ENCODE results near the gene HARBI1. TPM values are rescaled to one million over a fixed set of nuclear protein-coding genes. Genes with fewer than 3 reads are reported as not detected.

HARBI1 gene
- total and polyA plus RNA-seq, 2 donors (not counting 3 experiments of a cell fraction or from before 2014, with no cell fraction given) = 2.7 to 4.7 TPM

- intact Hi-C loops (cut with micrococcal nuclease) (no loop called here), dilution Hi-C loops (cut with MboI; ENCODE audit: extremely low pct_ligation_motif_present, low sequenced_read_pairs) (no loop called here)
- Histone ChIP-seq H3K79me2 (ENCODE audit: control insufficient read depth, insufficient read depth, low read length) (no peaks in the 10 kb centered on the region), H3K4me1 (ENCODE audit: control insufficient read depth, extremely low read depth, insufficient read depth, low read length) (peaks cover under 1% of the 10 kb centered on the region), H3K27me3 (ENCODE audit: control insufficient read depth in 2 of 2, insufficient read depth in 2 of 2, low read length in 2 of 2) (no peaks in the 10 kb centered on the region), H3K4me2 (ENCODE audit: insufficient read depth, low read length) (no peak overlapping the region), H3K27ac (ENCODE audit: insufficient read depth, low read depth, low read length) (no peak overlapping the region), H2AFZ (ENCODE audit: low read depth, low read length) (no peak overlapping the region), H3K36me3 (ENCODE audit: control insufficient read depth in 2 of 2, extremely low read depth in 1 of 2, insufficient read depth in 2 of 2, low read length in 2 of 2) (peaks cover 12 to 21% of the 10 kb centered on the region in 2 experiments), H3K9ac (replicated peaks; ENCODE audit: extremely low read depth, insufficient read depth, low read length) (no peak overlapping the region), H3K9me1 (replicated peaks; ENCODE audit: control insufficient read depth, extremely low read depth, insufficient read depth, low read length) (no peaks in the 10 kb centered on the region), H3K9me3 (replicated peaks; ENCODE audit: control insufficient read depth, insufficient read depth, low read length) (no peaks in the 10 kb centered on the region), H3K4me3 (replicated peaks in 1 of 3; ENCODE audit: insufficient read depth in 1 of 3, low read depth in 1 of 3, low read length in 3 of 3) (no peak overlapping the region), H4K20me1 (replicated peaks; ENCODE audit: control insufficient read depth, extremely low read depth, insufficient read depth, low read length) (no peaks in the 10 kb centered on the region)
- FAIRE-seq (no peak), DNase-seq (ENCODE audit: low read depth, low spot score) (no peak)
- POLR2A ChIA-PET = no interaction called here
- BruUV-seq (replicated peaks) = no TSS peak
- TF ChIP-seq MYC (IDR thresholded peaks at IDR 0.05; ENCODE audit: low read depth, low read length) (no peak), JUN (IDR thresholded peaks at IDR 0.05; ENCODE audit: borderline replicate concordance, insufficient read depth, insufficient read length, low read depth) (no peak), CTCF (IDR thresholded peaks at IDR 0.05; ENCODE audit: extremely low read depth in 1 of 2, insufficient read depth in 1 of 2, low read depth in 1 of 2, low read length in 2 of 2) (no peak), GATA2 (IDR thresholded peaks at IDR 0.05; ENCODE audit: insufficient read depth, insufficient read length, low read depth, low read length) (no peak), POLR2A (IDR thresholded peaks at IDR 0.05; ENCODE audit: low read depth, low read length) (no peak), POLR2AphosphoS5 (IDR thresholded peaks at IDR 0.05; ENCODE audit: insufficient read depth, low read depth, low read length) (no peak), EZH2 (IDR thresholded peaks at IDR 0.05; ENCODE audit: borderline replicate concordance, low read depth, low read length, severe bottlenecking) (no peak), MAX (IDR thresholded peaks at IDR 0.05; ENCODE audit: insufficient read depth, insufficient read length) (no peak), FOS (IDR thresholded peaks at IDR 0.05; ENCODE audit: borderline replicate concordance, insufficient read depth, low read length) (no peak)
- CTCF ChIA-PET = no interaction called here
Measured at GRCh38 chr11:46658259-46658658, 41.2 kb upstream of the HARBI1 start.
